Activated T-cell treated with anti-CD3 and anti-CD28 coated beads, Interleukin-2, amount 50 U/mL, for 72 hours (primary cell): Measurements from ENCODE around the gene POLR2L. TPM values are rescaled to one million over a fixed set of nuclear protein-coding genes. Genes with fewer than 3 reads are reported as not detected.
A peak's percentile ranks its signal among the peaks of the same experiment; 100 is the strongest.

ENCODE experiments used
- ATAC-seq, 2 donors: fragments of 150-1000 bp; cut with Tn5 transposase; replicated peaks in 1 of 2; 2 replicates each; pipeline ENCODE4 v1.10.0; 2021; ENCODE audit warnings: moderate library complexity in 2 of 2, mild to moderate bottlenecking in 1 of 2
- DNase-seq, 2 donors: peaks; one replicate each; pipeline ENCODE4 v3.0.0; 2021 to 2022; ENCODE audit warnings: mixed read lengths in 1 of 2
- H3K27ac Mint-ChIP-seq: one replicate; pipeline ENCODE4 v1.8.0; 2022; ENCODE audit warnings: mild to moderate bottlenecking, moderate library complexity, mixed read lengths
- H3K27me3 Mint-ChIP-seq: one replicate; pipeline ENCODE4 v1.8.0; 2022; ENCODE audit warnings: low read depth, mixed read lengths
- H3K36me3 Mint-ChIP-seq, 2 donors: one replicate each; pipeline ENCODE4 v1.8.0; 2022; ENCODE audit warnings: mixed read lengths in 2 of 2, mild to moderate bottlenecking in 1 of 2; ENCODE audit not compliant: insufficient read depth in 2 of 2
- H3K4me1 Mint-ChIP-seq: one replicate; pipeline ENCODE4 v1.8.0; 2022; ENCODE audit warnings: low read depth, mixed read lengths
- H3K4me3 Mint-ChIP-seq, 2 donors: one replicate each; pipeline ENCODE4 v1.8.0; 2022; ENCODE audit warnings: mild to moderate bottlenecking in 2 of 2, mixed read lengths in 2 of 2, moderate library complexity in 2 of 2
- H3K9me3 Mint-ChIP-seq, 2 donors: one replicate each; pipeline ENCODE4 v1.8.0; 2022; ENCODE audit warnings: mixed read lengths in 2 of 2
- total RNA-seq, 2 donors: library from RNA; stranded (reverse); gene quantifications; one replicate each; pipeline ENCODE4 v1.2.3, GENCODE V29; 2022

POLR2L gene
- total RNA-seq, 2 donors from 2014 or later = 28.2 to 30.9 TPM

DNA sequence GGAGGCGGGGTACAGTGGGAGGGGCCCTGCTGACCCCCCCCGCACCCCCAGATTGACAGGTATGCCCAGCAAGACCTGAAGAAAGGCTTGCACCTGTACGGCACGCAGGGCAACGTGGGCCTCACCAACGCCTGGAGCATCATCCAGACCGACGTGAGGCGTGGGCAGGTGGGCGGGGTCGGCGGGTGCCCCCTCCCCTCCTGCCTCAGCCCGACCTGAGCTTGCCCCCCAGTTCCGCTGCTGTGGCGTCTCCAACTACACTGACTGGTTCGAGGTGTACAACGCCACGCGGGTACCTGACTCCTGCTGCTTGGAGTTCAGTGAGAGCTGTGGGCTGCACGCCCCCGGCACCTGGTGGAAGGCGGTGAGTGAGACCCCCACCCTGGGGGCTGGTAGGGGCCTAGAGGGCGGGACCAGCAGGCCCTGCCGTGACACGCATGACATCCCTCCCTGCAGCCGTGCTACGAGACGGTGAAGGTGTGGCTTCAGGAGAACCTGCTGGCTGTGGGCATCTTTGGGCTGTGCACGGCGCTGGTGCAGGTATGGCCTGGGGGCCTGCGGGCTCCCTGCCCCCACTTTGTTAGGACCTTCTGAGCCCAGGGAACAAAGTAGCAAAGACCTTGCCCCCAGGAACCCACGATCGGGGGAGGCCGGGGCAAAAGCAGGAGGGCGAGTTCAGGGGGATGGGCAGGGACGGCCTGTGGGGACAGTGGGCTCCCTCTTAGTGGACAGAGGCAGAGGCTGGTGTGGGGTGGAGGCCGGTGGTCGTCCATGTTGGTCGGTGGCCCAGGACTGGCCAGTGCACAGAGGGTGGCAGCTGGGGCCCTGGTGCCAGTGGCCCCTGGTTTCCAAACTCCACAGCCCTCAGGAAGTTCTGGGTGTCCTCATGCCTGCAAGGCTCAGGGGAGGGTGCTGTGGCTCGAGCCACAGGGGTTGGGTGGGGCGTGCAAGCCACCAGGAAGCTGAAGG lies 23.4 kb upstream of the POLR2L start:
- Mint-ChIP-seq H3K27me3 (no peaks in the 10 kb centered on the region), H3K27ac (no peak overlapping the region), H3K36me3 (no peaks in the 10 kb centered on the region), H3K9me3 (no peaks in the 10 kb centered on the region), H3K4me3 (no peak overlapping the region), H3K4me1 (no peaks in the 10 kb centered on the region)
- ATAC-seq (no peak), DNase-seq (no peak)

DNA sequence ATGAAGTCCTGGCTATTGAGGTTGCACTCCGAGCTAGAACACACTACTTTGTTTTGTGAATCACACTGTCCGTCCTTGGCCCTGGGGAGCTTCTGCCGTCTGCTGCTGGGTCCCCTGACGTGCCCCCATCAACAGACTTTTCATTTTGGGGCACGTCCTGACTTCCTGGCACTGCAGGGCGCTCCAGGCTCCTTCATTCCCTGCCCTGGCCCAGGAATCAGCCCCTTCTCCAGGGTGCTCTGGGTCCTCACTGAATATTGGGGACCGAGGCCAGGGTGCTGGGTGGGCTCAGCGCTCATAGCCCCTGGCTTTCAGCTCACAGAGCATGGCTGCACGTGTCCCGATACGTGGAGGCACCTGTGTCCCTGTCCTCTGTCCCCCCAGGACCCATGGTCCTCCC lies 22.6 kb upstream of the POLR2L start:
- H3K4me1 Mint-ChIP-seq = no peaks in the 10 kb centered on the region
- ATAC-seq = no peak
- DNase-seq = no peak
- H3K27ac Mint-ChIP-seq = no peak overlapping the region
- no peaks in the 10 kb centered on the region for H3K27me3 Mint-ChIP-seq
- no peaks in the 10 kb centered on the region for H3K9me3 Mint-ChIP-seq
- H3K4me3 Mint-ChIP-seq = no peak overlapping the region
- H3K36me3 Mint-ChIP-seq = no peaks in the 10 kb centered on the region

DNA sequence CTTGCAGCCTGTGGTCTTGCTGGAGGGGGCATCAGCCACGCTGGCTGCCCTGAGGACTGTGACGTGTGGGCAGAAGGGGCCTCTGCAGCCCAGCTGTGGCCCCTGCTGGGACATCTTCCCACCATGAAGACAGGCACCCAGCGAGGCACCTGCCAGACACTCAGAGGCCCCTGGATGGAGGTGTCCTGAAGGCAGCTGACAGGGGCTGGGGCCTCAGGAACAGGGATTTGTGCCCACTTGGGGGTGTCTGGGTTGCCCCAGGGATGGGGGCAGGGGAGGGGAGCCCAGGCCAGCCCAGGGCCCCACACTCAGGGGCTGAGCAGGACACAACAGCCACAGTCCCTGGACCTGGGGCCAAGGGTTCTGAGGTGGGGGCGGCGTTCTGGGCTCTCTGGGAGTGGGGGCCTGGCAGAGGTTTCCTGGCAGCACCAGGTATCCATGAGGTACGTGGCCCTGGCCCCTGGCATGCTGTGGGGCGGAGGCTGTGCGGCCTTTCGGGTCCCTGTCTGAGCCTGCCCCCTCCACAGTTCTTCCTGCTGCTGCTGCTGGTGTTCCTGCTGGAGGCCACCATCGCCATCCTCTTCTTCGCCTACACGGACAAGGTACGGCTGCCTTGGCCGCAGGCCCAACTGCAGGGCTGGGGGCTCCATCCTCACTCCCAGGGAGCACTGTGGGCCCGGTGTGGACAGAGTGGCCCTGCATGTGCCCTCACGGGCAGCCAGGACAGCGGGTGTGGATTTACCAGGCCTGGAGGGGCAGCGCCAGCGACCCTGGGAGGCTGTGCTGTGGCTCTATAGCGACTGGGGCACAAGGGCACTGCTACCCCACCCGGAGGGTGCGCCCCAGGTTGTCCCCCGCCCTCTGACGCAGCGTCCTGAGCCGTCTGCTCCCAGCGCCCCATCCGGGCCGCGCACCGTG lies 21.8 kb upstream of the POLR2L start:
- H3K4me3 Mint-ChIP-seq = no peak overlapping the region
- no peaks in the 10 kb centered on the region for H3K27me3 Mint-ChIP-seq
- H3K36me3 Mint-ChIP-seq = no peaks in the 10 kb centered on the region
- ATAC-seq (peak in 1 of 2 donors; percentile 10), DNase-seq (no peak)
- no peak overlapping the region for H3K27ac Mint-ChIP-seq
- H3K9me3 Mint-ChIP-seq = no peaks in the 10 kb centered on the region
- no peaks in the 10 kb centered on the region for H3K4me1 Mint-ChIP-seq

- ATAC-seq = no peak
- no peak overlapping the region for H3K4me3 Mint-ChIP-seq
- no peaks in the 10 kb centered on the region for H3K4me1 Mint-ChIP-seq
- H3K27me3 Mint-ChIP-seq = no peaks in the 10 kb centered on the region
- no peak for DNase-seq
- H3K27ac Mint-ChIP-seq = no peak overlapping the region
- H3K9me3 Mint-ChIP-seq = no peaks in the 10 kb centered on the region
- no peaks in the 10 kb centered on the region for H3K36me3 Mint-ChIP-seq
Observed at GRCh38 chr11:863023-863909, 20.9 kb upstream of the POLR2L start.

GRCh38 chr11:862696-863022 lies 20.3 kb upstream of the POLR2L start:
- DNase-seq = no peak
- no peaks in the 10 kb centered on the region for H3K4me1 Mint-ChIP-seq
- no peak overlapping the region for H3K4me3 Mint-ChIP-seq
- no peaks in the 10 kb centered on the region for H3K27me3 Mint-ChIP-seq
- no peak overlapping the region for H3K27ac Mint-ChIP-seq
- ATAC-seq = no peak
- H3K36me3 Mint-ChIP-seq = no peaks in the 10 kb centered on the region
- H3K9me3 Mint-ChIP-seq = no peaks in the 10 kb centered on the region

DNA sequence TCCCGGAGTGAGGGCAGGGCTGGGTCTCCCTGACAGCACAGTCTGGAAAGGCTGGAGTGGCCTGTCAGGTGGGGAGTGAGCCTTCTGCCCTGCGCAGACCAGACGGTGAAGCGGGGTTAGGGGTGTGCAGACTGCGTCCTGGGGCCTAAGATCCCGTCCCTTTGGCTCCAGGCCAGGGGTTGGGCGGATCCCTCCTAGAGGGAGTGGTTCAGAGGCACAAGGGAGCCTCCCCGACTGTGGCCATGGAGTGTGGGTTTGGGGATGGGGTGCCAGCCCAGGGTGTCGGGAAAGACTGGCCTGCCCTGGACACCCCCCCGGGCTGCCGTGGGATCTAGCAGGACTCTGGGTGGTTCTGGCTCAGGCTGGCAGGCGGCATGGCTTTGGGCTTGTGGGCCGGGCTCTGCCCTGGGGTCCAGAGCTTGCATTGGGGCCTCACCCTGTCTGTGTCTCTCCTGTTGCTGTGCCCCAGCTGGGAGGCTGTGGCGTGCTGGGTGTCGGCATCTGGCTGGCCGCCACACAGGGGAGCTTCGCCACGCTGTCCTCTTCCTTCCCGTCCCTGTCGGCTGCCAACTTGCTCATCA lies 19.8 kb upstream of the POLR2L start:
- no peaks in the 10 kb centered on the region for H3K36me3 Mint-ChIP-seq
- no peak overlapping the region for H3K27ac Mint-ChIP-seq
- no peak for DNase-seq
- no peak for ATAC-seq
- H3K4me1 Mint-ChIP-seq = no peaks in the 10 kb centered on the region
- H3K9me3 Mint-ChIP-seq = no peaks in the 10 kb centered on the region
- H3K4me3 Mint-ChIP-seq = no peak overlapping the region
- no peaks in the 10 kb centered on the region for H3K27me3 Mint-ChIP-seq

DNA sequence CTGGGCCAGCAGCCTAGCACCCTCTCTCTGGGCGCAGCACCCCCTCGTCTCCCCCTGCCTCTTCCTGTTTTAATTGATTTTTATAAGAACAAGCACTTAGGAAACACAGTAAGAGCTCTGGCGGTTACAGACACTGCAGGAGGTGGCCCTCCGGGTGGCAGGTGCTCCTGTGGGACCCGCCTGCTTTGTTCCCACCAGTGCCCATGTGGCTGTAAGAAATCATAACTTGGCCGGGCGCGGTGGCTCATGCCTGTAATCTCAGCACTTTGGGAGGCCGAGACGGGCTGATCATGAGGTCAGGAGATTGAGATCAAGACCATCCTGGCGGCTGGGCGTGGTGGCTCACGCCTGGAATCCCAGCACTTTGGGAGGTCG lies 18.8 kb upstream of the POLR2L start:
- ATAC-seq (no peak), DNase-seq (no peak)
- Mint-ChIP-seq H3K27me3 (no peaks in the 10 kb centered on the region), H3K4me3 (no peak overlapping the region), H3K27ac (no peak overlapping the region), H3K9me3 (no peaks in the 10 kb centered on the region), H3K4me1 (no peaks in the 10 kb centered on the region), H3K36me3 (no peaks in the 10 kb centered on the region)

DNA sequence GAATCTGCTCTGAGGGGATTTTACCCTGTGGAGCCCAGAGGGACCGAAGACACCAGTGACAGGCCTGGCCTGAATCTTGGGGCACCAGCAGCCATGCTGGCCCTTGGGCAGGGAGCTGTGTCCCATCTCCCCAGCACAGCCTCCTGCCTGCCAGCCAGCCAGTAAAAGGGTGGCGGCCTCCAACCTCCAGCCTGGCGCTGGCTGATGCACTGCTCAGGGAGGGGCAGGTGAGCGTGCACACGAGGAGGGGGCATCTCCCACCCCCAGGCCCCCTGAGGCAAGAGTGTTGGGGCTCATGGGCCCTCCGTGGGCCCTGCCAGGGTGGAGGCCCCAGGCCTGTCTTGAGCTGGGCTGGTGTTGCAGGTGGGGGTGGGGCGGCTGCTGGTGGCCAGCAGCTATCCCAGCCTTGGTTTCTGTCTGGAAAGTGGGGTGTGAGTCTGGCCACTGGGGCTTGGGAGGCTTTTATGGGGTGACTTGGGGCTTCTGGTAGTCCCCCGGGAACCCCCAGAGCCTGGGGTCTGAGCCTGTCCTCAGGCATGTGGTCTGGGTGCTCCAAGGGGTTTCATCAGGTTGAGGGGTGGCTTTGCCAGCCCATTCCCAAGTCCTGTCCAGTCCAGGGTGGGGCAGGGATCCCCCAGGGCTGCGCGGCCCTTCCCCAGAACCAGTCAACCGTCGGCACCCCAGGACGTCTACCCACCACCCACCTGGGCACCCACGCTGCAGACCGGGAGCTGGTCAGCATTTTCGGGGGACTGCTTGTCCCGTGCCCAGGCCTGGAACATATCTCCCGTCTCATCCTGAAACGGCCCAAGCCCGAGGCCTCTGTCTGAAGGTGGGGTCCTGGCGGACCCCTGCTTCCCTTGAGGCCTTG lies 18.1 kb upstream of the POLR2L start:
- no peak overlapping the region for H3K27ac Mint-ChIP-seq
- ATAC-seq = no peak
- H3K4me3 Mint-ChIP-seq = no peak overlapping the region
- no peak for DNase-seq
- no peaks in the 10 kb centered on the region for H3K9me3 Mint-ChIP-seq
- no peaks in the 10 kb centered on the region for H3K36me3 Mint-ChIP-seq
- no peaks in the 10 kb centered on the region for H3K4me1 Mint-ChIP-seq
- no peaks in the 10 kb centered on the region for H3K27me3 Mint-ChIP-seq

GRCh38 chr11:859394-860131 lies 17.2 kb upstream of the POLR2L start:
- Mint-ChIP-seq H3K4me1 (no peaks in the 10 kb centered on the region), H3K36me3 (no peaks in the 10 kb centered on the region), H3K4me3 (no peak overlapping the region), H3K9me3 (no peaks in the 10 kb centered on the region), H3K27ac (no peak overlapping the region), H3K27me3 (no peaks in the 10 kb centered on the region)
- ATAC-seq = no peak
- no peak for DNase-seq

GRCh38 chr11:858762-859339 lies 16.5 kb upstream of the POLR2L start:
- DNase-seq (no peak), ATAC-seq (no peak)
- H3K36me3 Mint-ChIP-seq = no peaks in the 10 kb centered on the region
- H3K4me3 Mint-ChIP-seq = no peak overlapping the region
- H3K27me3 Mint-ChIP-seq = no peaks in the 10 kb centered on the region
- no peak overlapping the region for H3K27ac Mint-ChIP-seq
- no peaks in the 10 kb centered on the region for H3K9me3 Mint-ChIP-seq
- H3K4me1 Mint-ChIP-seq = no peaks in the 10 kb centered on the region

GRCh38 chr11:858053-858761 lies 15.9 kb upstream of the POLR2L start:
- no peak overlapping the region for H3K27ac Mint-ChIP-seq
- H3K4me3 Mint-ChIP-seq = no peak overlapping the region
- DNase-seq = no peak
- H3K4me1 Mint-ChIP-seq = no peaks in the 10 kb centered on the region
- no peaks in the 10 kb centered on the region for H3K36me3 Mint-ChIP-seq
- no peak for ATAC-seq
- H3K9me3 Mint-ChIP-seq = no peaks in the 10 kb centered on the region
- H3K27me3 Mint-ChIP-seq = no peaks in the 10 kb centered on the region
